HG03342 (cell line): Measurements from ENCODE around the gene CLEC3B.
"Not testable (repeated sequence)": the region's sequence is repeated elsewhere in the genome, so short reads cannot be mapped to it uniquely, and the experiment has no call there.

Source experiments
- ATAC-seq: cut with Tn5 transposase; IDR thresholded peaks from one replicate; pipeline ENCODE4 v1.9.1; 2021; ENCODE audit warnings: mild to moderate bottlenecking, moderate library complexity; ENCODE audit not compliant: unreplicated experiment

CLEC3B gene

GRCh38 chr3:45034612-45035252 lies 8.6 kb downstream of the CLEC3B start:
- ATAC-seq, result no peak

- no peak for ATAC-seq
Observed at GRCh38 chr3:45035441-45036301, 9.6 kb downstream of the CLEC3B start.

- ATAC-seq, result peak; percentile 70
Observed at GRCh38 chr3:45037720-45038455, 11.8 kb downstream of the CLEC3B start.

- no peak for ATAC-seq
Observed at GRCh38 chr3:45041666-45042065, 15.6 kb downstream of the CLEC3B start.

GRCh38 chr3:45042162-45042561 lies 16.1 kb downstream of the CLEC3B start:
- no peak for ATAC-seq

- no peak for ATAC-seq
Observed at GRCh38 chr3:45043728-45044299, 17.7 kb downstream of the CLEC3B start.

GRCh38 chr3:45048244-45048643 lies 22.1 kb downstream of the CLEC3B start:
- ATAC-seq, result no peak

GRCh38 chr3:45049807-45050206 lies 23.7 kb downstream of the CLEC3B start:
- no peak for ATAC-seq

- no peak for ATAC-seq
Observed at GRCh38 chr3:45051685-45052084, 25.6 kb downstream of the CLEC3B start.

GRCh38 chr3:45053805-45054195 lies 27.7 kb downstream of the CLEC3B start:
- ATAC-seq, result not testable (repeated sequence)

GRCh38 chr3:45054196-45054857 lies 28.2 kb downstream of the CLEC3B start:
- ATAC-seq, result no peak

GRCh38 chr3:45055032-45055410 lies 28.9 kb downstream of the CLEC3B start:
- ATAC-seq, result no peak

- ATAC-seq, result no peak
Observed at GRCh38 chr3:45055411-45056143, 29.5 kb downstream of the CLEC3B start.

- ATAC-seq, result no peak
Observed at GRCh38 chr3:45056608-45057301, 30.7 kb downstream of the CLEC3B start.

GRCh38 chr3:45057557-45057956 lies 31.5 kb downstream of the CLEC3B start:
- no peak for ATAC-seq

GRCh38 chr3:45059132-45059531 lies 33.0 kb downstream of the CLEC3B start:
- no peak for ATAC-seq

GRCh38 chr3:45060165-45060892 lies 34.2 kb downstream of the CLEC3B start:
- ATAC-seq, result no peak

- no peak for ATAC-seq
Observed at GRCh38 chr3:45062697-45063070, 36.6 kb downstream of the CLEC3B start.
